Endothelial cell of umbilical vein (primary cell): Measurements from ENCODE around the gene COLGALT1. TPM values are rescaled to one million over a fixed set of nuclear protein-coding genes. Genes with fewer than 3 reads are reported as not detected.

Experiments
- BruUV-seq: library from RNA; stranded (reverse); fragments of 400-500 nt; replicated peaks from 2 replicates; lab custom pipeline; 2021; lab: Mats Ljungman, UMichigan
- CTCF ChIA-PET: fragments of 300-600, 350-600 bp; sonication (Branson Sonifier 250); formaldehyde crosslinking; loops from one replicate; lab custom pipeline; 2021; ENCODE audit warnings: antibody characterized with exemption, inconsistent platforms; lab: Charles Lee
- POLR2A ChIA-PET: fragments of 300-600, 350-600 bp; sonication (Branson Sonifier 250); formaldehyde crosslinking; loops from one replicate; lab custom pipeline; 2021; ENCODE audit warnings: antibody characterized with exemption, inconsistent platforms; lab: Charles Lee
- DNase-seq: peaks from one replicate; pipeline ENCODE4 v3.0.0-alpha.2; 2011; ENCODE audit warnings: low read depth, low spot score
- FAIRE-seq: peaks from 2 replicates; lab custom pipeline; 2011; peaks lifted over from hg19 to GRCh38; lab: Jason Lieb, UNC
- H2AFZ ChIP-seq: 2 replicates; pipeline ENCODE4 v1.6.0; 2012; ENCODE audit warnings: low read depth, low read length, control low read depth, inconsistent platforms
- H3K27ac ChIP-seq: 2 replicates; pipeline ENCODE4 v1.5.1; 2011; ENCODE audit warnings: low read depth, mild to moderate bottlenecking, control low read depth, low read length, moderate library complexity; ENCODE audit not compliant: insufficient read depth
- H3K27me3 ChIP-seq, 2 experiments: 2 replicates each; pipeline versions ENCODE4 v1.6.0 to v1.6.1; 2011; ENCODE audit warnings: low read length in 2 of 2, mixed read lengths in 1 of 2; ENCODE audit not compliant: control insufficient read depth in 2 of 2, insufficient read depth in 2 of 2
- H3K36me3 ChIP-seq, 2 experiments: 2 replicates in 1 of 2; 3 replicates in 1 of 2; pipeline ENCODE4 v1.5.1; 2011; ENCODE audit warnings: low read length in 2 of 2, mild to moderate bottlenecking in 1 of 2, moderate library complexity in 1 of 2; ENCODE audit not compliant: control insufficient read depth in 2 of 2, insufficient read depth in 2 of 2; ENCODE audit errors: extremely low read depth in 1 of 2
- H3K4me1 ChIP-seq: 3 replicates; pipeline ENCODE4 v1.5.1; 2011; ENCODE audit warnings: mild to moderate bottlenecking, low read length; ENCODE audit not compliant: control insufficient read depth, insufficient read depth; ENCODE audit errors: extremely low read depth
- H3K4me2 ChIP-seq: 2 replicates; pipeline ENCODE4 v1.6.1; 2011; ENCODE audit warnings: low read length, control low read depth, mixed read lengths; ENCODE audit not compliant: insufficient read depth
- H3K4me3 ChIP-seq, 3 experiments: fragments of 200-600 bp in 1 of 3; sonication (generic), shearing (Covaris generic) in 1 of 3; replicated peaks in 1 of 3; 2 replicates each; pipeline ENCODE4 v1.5.1; 2011 to 2016; ENCODE audit warnings: control low read depth in 3 of 3, low read length in 3 of 3, mild to moderate bottlenecking in 2 of 3, inconsistent platforms in 1 of 3, low read depth in 1 of 3, moderate library complexity in 1 of 3; ENCODE audit not compliant: insufficient read depth in 1 of 3
- H3K79me2 ChIP-seq: 2 replicates; pipeline ENCODE4 v1.6.0; 2012; ENCODE audit warnings: low read length, inconsistent platforms; ENCODE audit not compliant: control insufficient read depth, insufficient read depth
- H3K9ac ChIP-seq: replicated peaks from 2 replicates; pipeline ENCODE3; 2011; ENCODE audit warnings: low read length, control low read depth; ENCODE audit not compliant: insufficient read depth; ENCODE audit errors: extremely low read depth
- H3K9me1 ChIP-seq: replicated peaks from 3 replicates; pipeline ENCODE4 v1.6.0; 2011; ENCODE audit warnings: mild to moderate bottlenecking, low read length; ENCODE audit not compliant: control insufficient read depth, insufficient read depth; ENCODE audit errors: extremely low read depth
- H3K9me3 ChIP-seq: replicated peaks from 2 replicates; pipeline ENCODE4 v1.5.1; 2012; ENCODE audit warnings: low read length, inconsistent platforms; ENCODE audit not compliant: control insufficient read depth, insufficient read depth
- H4K20me1 ChIP-seq: replicated peaks from 2 replicates; pipeline ENCODE3; 2011; ENCODE audit warnings: mild to moderate bottlenecking, low read length; ENCODE audit not compliant: control insufficient read depth, insufficient read depth; ENCODE audit errors: extremely low read depth
- EZH2 ChIP-seq: IDR thresholded peaks from 2 replicates; pipeline ENCODE4 v1.6.1; 2012; ENCODE audit warnings: borderline replicate concordance, low read depth, mild to moderate bottlenecking, moderate library complexity, low read length, inconsistent platforms; ENCODE audit not compliant: severe bottlenecking
- FOS ChIP-seq: IDR thresholded peaks from 2 replicates; pipeline ENCODE4 v1.6.1; 2011; ENCODE audit warnings: mild to moderate bottlenecking, low read length, moderate library complexity, borderline replicate concordance; ENCODE audit not compliant: insufficient read depth
- GATA2 ChIP-seq: IDR thresholded peaks from 2 replicates; pipeline ENCODE4 v1.7.0; 2011; ENCODE audit warnings: low read depth, mild to moderate bottlenecking, moderate library complexity, mixed read lengths, low read length; ENCODE audit not compliant: insufficient read length, insufficient read depth
- JUN ChIP-seq: IDR thresholded peaks from 2 replicates; pipeline ENCODE4 v1.6.1; 2011; ENCODE audit warnings: borderline replicate concordance, low read depth; ENCODE audit not compliant: insufficient read length, insufficient read depth
- MYC ChIP-seq: IDR thresholded peaks from one replicate; pipeline ENCODE4 v1.6.1; 2011; ENCODE audit warnings: mild to moderate bottlenecking, low read depth, low read length
- POLR2A ChIP-seq: IDR thresholded peaks from 2 replicates; pipeline ENCODE4 v1.6.1; 2012; ENCODE audit warnings: low read depth, mild to moderate bottlenecking, control low read depth, low read length
- POLR2AphosphoS5 ChIP-seq: IDR thresholded peaks from 2 replicates; pipeline ENCODE4 v1.6.1; 2012; ENCODE audit warnings: low read depth, mild to moderate bottlenecking, control low read depth, low read length, moderate library complexity; ENCODE audit not compliant: insufficient read depth
- dilution Hi-C: fragments of 300-500 bp; cut with MboI; formaldehyde crosslinking; loops from one replicate; pipeline ENCODE4 v1.15.0; 2019; ENCODE audit warnings: low sequenced_read_pairs; ENCODE audit not compliant: extremely low pct_ligation_motif_present
- intact Hi-C: fragments of 100-400 bp; cut with micrococcal nuclease; formaldehyde crosslinking; loops from one replicate; pipeline ENCODE4 v1.10.0; 2022
- polyA plus RNA-seq, 4 experiments: library from polyadenylated mRNA; depleted of rRNA in 3 of 4; stranded (reverse) in 3 of 4; unstranded in 1 of 4; fragments of >200 nt; gene quantifications; 2 replicates each; pipeline versions ENCODE4 v1.2.1 to v1.2.3, GENCODE V29; 2011 to 2012; ENCODE audit warnings: missing spikeins in 1 of 4
- total RNA-seq: library from RNA; stranded (reverse); gene quantifications from 2 replicates; pipeline ENCODE4 v1.2.3, GENCODE V29; 2021
- TF ChIP-seq, protein P1 (sequence below): IDR thresholded peaks from 2 replicates; pipeline ENCODE4 v1.6.1; 2011; ENCODE audit not compliant: insufficient read depth, insufficient read length
- TF ChIP-seq, protein P2 (sequence below), 2 donors: IDR thresholded peaks; 1 replicate in 1 of 2; 2 replicates in 1 of 2; pipeline ENCODE4 v1.5.1; 2011; ENCODE audit warnings: low read length in 2 of 2, mild to moderate bottlenecking in 2 of 2, moderate library complexity in 2 of 2, control low read depth in 1 of 2, inconsistent platforms in 1 of 2, low read depth in 1 of 2; ENCODE audit not compliant: insufficient read depth in 1 of 2; ENCODE audit errors: extremely low read depth in 1 of 2

The COLGALT1 gene
- total and polyA plus RNA-seq, 2 donors (not counting 3 experiments of a cell fraction or from before 2014, with no cell fraction given) = 263 to 355 TPM

DNA sequence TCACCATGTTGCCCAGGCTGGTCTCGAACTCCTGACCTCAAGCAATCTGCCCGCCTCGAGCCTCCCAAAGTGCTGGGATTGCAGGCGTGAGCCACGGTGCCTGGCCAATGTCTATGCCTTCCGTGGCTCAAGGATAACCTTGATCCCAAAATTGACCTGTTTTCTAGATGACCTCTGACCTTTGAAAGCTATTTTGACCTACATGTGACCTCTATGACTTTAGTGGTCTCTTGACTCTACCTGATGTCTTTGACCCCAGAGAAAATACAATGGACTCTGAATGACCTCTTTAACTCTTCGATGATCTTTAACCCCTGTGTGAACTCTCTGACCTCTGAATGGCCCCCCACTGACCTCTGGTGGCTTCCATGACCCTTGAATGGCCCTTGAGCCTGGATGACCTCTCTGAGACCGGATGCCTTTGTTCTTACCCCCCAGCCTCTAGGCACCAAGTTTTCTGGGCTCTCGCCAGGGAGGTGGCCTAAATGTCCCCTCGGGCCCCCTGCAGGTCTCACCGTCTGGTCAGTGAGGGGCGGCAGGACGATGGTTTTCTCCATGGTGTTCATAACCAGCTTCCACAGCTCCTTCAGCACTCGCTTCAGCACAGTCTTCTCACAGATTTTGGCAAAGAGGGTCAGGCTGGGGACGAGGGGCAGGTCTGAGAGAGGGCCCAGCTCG is 69.0 kb downstream of the COLGALT1 start:
- no peaks in the 10 kb centered on the region for H3K27me3 ChIP-seq
- intact Hi-C loops = no loop called here
- H3K4me3 ChIP-seq = no peak overlapping the region
- dilution Hi-C loops = no loop called here
- no peak overlapping the region for H3K9ac ChIP-seq
- H3K4me1 ChIP-seq = no peaks in the 10 kb centered on the region
- H3K79me2 ChIP-seq = no peaks in the 10 kb centered on the region
- no peak overlapping the region for H2AFZ ChIP-seq
- DNase-seq = no peak
- H3K4me2 ChIP-seq = no peak overlapping the region
- H4K20me1 ChIP-seq = no peaks in the 10 kb centered on the region
- H3K9me1 ChIP-seq = no peaks in the 10 kb centered on the region
- no peak for FAIRE-seq
- no TSS peak for BruUV-seq
- POLR2A ChIA-PET = interaction anchor here (0.6 kb wide), 1 partner anchor 225 kb away, joined by 5 read pairs; no protein-coding TSS in a partner anchor
- H3K27ac ChIP-seq = no peak overlapping the region
- CTCF ChIA-PET = no interaction called here
- TF ChIP-seq POLR2A = no peak
- no peak for TF ChIP-seq MYC
- no peak for TF ChIP-seq POLR2AphosphoS5
- TF ChIP-seq, protein P1, sequence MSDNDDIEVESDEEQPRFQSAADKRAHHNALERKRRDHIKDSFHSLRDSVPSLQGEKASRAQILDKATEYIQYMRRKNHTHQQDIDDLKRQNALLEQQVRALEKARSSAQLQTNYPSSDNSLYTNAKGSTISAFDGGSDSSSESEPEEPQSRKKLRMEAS = no peak
- no peak for TF ChIP-seq FOS
- H3K36me3 ChIP-seq = no peaks in the 10 kb centered on the region
- no peaks in the 10 kb centered on the region for H3K9me3 ChIP-seq

DNA sequence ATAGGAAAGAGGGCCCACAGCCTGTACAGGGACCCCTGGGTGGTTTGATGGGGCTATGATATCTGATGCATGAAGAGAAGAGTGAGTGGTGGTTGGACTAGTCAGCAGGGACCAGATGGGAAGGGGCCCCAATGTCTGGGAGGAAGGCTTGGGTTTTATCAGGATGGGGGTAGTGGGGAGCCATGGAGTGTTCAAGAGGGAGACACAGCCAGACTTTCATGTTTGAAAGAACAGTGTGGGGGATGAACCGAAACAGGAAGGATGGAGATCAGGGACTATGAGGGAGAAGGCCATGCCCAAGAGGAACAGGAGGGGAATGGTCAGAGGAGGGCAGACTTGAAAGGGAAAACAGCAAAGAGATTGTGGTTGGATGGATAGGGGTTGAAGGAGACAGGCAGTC is 69.6 kb downstream of the COLGALT1 start:
- FAIRE-seq = no peak
- Histone ChIP-seq H4K20me1 (no peaks in the 10 kb centered on the region), H3K36me3 (no peaks in the 10 kb centered on the region), H3K4me1 (no peaks in the 10 kb centered on the region), H3K4me2 (no peak overlapping the region), H3K27me3 (no peaks in the 10 kb centered on the region), H3K27ac (no peak overlapping the region), H3K79me2 (no peaks in the 10 kb centered on the region), H3K4me3 (no peak overlapping the region), H3K9me1 (no peaks in the 10 kb centered on the region), H3K9me3 (no peaks in the 10 kb centered on the region), H3K9ac (no peak overlapping the region), H2AFZ (no peak overlapping the region)
- dilution Hi-C loops (no loop called here), intact Hi-C loops (no loop called here)
- no TSS peak for BruUV-seq
- ChIA-PET POLR2A (interaction anchor here (0.6 kb wide), 1 partner anchor 226 kb away, joined by 5 read pairs; no protein-coding TSS in a partner anchor), CTCF (no interaction called here)
- TF ChIP-seq GATA2 (no peak), MYC (no peak), EZH2 (no peak), JUN (no peak), POLR2A (no peak), POLR2AphosphoS5 (no peak), FOS (no peak)
- TF ChIP-seq, protein P1 = no peak
- TF ChIP-seq, protein P2, sequence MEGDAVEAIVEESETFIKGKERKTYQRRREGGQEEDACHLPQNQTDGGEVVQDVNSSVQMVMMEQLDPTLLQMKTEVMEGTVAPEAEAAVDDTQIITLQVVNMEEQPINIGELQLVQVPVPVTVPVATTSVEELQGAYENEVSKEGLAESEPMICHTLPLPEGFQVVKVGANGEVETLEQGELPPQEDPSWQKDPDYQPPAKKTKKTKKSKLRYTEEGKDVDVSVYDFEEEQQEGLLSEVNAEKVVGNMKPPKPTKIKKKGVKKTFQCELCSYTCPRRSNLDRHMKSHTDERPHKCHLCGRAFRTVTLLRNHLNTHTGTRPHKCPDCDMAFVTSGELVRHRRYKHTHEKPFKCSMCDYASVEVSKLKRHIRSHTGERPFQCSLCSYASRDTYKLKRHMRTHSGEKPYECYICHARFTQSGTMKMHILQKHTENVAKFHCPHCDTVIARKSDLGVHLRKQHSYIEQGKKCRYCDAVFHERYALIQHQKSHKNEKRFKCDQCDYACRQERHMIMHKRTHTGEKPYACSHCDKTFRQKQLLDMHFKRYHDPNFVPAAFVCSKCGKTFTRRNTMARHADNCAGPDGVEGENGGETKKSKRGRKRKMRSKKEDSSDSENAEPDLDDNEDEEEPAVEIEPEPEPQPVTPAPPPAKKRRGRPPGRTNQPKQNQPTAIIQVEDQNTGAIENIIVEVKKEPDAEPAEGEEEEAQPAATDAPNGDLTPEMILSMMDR (IDR thresholded peaks at IDR 0.05; ENCODE audit: extremely low read depth in 1 of 2, insufficient read depth in 1 of 2, low read depth in 1 of 2, low read length in 2 of 2) = no peak
- DNase-seq = no peak
